Neuronal stem cell (in vitro differentiated cells): ENCODE measurements around the gene FBXW9.

Experiments
- DNase-seq: peaks from one replicate; pipeline ENCODE4 v3.0.0-alpha.2; 2013; ENCODE audit warnings: low spot score
- H2AFZ ChIP-seq: one replicate; pipeline ENCODE4 v1.6.1; 2013; ENCODE audit warnings: mild to moderate bottlenecking, low read length, inconsistent platforms
- H2AK5ac ChIP-seq: 2 replicates; pipeline ENCODE4 v1.6.1; 2013; ENCODE audit warnings: low read depth, mild to moderate bottlenecking, inconsistent platforms, low read length, moderate library complexity, mixed read lengths
- H2BK120ac ChIP-seq: 2 replicates; pipeline ENCODE4 v1.6.1; 2013; ENCODE audit warnings: low read depth, mild to moderate bottlenecking, inconsistent platforms, low read length, moderate library complexity, mixed read lengths
- H2BK12ac ChIP-seq: one replicate; pipeline ENCODE4 v1.6.1; 2013; ENCODE audit warnings: low read length, inconsistent platforms
- H2BK15ac ChIP-seq: 2 replicates; pipeline ENCODE4 v1.6.1; 2013; ENCODE audit warnings: mild to moderate bottlenecking, low read length, inconsistent platforms, mixed read lengths
- H2BK5ac ChIP-seq: one replicate; pipeline ENCODE4 v1.6.1; 2013; ENCODE audit warnings: inconsistent platforms, mild to moderate bottlenecking, low read length, moderate library complexity
- H3K14ac ChIP-seq: one replicate; pipeline ENCODE4 v1.6.1; 2013; ENCODE audit warnings: low read length, inconsistent platforms
- H3K18ac ChIP-seq: 2 replicates; pipeline ENCODE4 v1.6.1; 2013; ENCODE audit warnings: low read length, inconsistent platforms
- H3K23ac ChIP-seq: 2 replicates; pipeline ENCODE4 v1.6.1; 2013; ENCODE audit warnings: low read depth, mild to moderate bottlenecking, mixed read lengths, low read length, inconsistent platforms; ENCODE audit not compliant: poor library complexity
- H3K27ac ChIP-seq: replicated peaks from 3 replicates; pipeline ENCODE4 v1.5.1; 2013; ENCODE audit warnings: low read length, inconsistent platforms
- H3K27me3 ChIP-seq, 3 experiments: 2 replicates each; pipeline ENCODE4 v1.6.1; 2013; ENCODE audit warnings: low read length in 3 of 3, mild to moderate bottlenecking in 2 of 3, inconsistent platforms in 1 of 3, low read depth in 1 of 3, mixed read lengths in 1 of 3, moderate library complexity in 1 of 3; ENCODE audit not compliant: control insufficient read depth in 3 of 3, insufficient read depth in 3 of 3
- H3K36me3 ChIP-seq, 2 donors: replicated peaks in 1 of 2; 2 replicates each; pipeline ENCODE4 v1.6.1; 2013; ENCODE audit warnings: low read length in 2 of 2; ENCODE audit not compliant: control insufficient read depth in 2 of 2, insufficient read depth in 2 of 2
- H3K4ac ChIP-seq: 2 replicates; pipeline ENCODE4 v1.6.1; 2013; ENCODE audit warnings: inconsistent platforms, mild to moderate bottlenecking, low read length, moderate library complexity
- H3K4me1 ChIP-seq, 2 donors: 1 replicate in 1 of 2; 2 replicates in 1 of 2; pipeline ENCODE4 v1.6.1; 2013; ENCODE audit warnings: low read length in 2 of 2, low read depth in 1 of 2; ENCODE audit not compliant: control insufficient read depth in 2 of 2, insufficient read depth in 1 of 2
- H3K4me2 ChIP-seq: one replicate; pipeline ENCODE4 v1.6.1; 2013; ENCODE audit warnings: mild to moderate bottlenecking, low read length, inconsistent platforms; ENCODE audit not compliant: insufficient read depth, poor library complexity, severe bottlenecking
- H3K4me3 ChIP-seq, 2 donors: 2 replicates each; pipeline ENCODE4 v1.5.1; 2013; ENCODE audit warnings: low read length in 2 of 2, mild to moderate bottlenecking in 2 of 2, inconsistent platforms in 1 of 2, moderate library complexity in 1 of 2
- H3K79me1 ChIP-seq: one replicate; pipeline ENCODE4 v1.6.1; 2013; ENCODE audit warnings: low read depth, mild to moderate bottlenecking, inconsistent platforms, low read length, moderate library complexity
- H3K9ac ChIP-seq: one replicate; pipeline ENCODE4 v1.6.1; 2013; ENCODE audit warnings: mild to moderate bottlenecking, low read depth, low read length, inconsistent platforms; ENCODE audit not compliant: poor library complexity
- H3K9me3 ChIP-seq, 2 donors: replicated peaks in 1 of 2; 2 replicates each; pipeline versions ENCODE3 to v1.6.1; 2013; ENCODE audit warnings: low read length in 2 of 2, mild to moderate bottlenecking in 2 of 2, inconsistent platforms in 1 of 2, low read depth in 1 of 2, mixed read lengths in 1 of 2, moderate library complexity in 1 of 2; ENCODE audit not compliant: control insufficient read depth in 2 of 2, insufficient read depth in 1 of 2
- H4K8ac ChIP-seq: one replicate; pipeline ENCODE4 v1.6.1; 2013; ENCODE audit warnings: low read depth, mild to moderate bottlenecking, inconsistent platforms, low read length, moderate library complexity
- H4K91ac ChIP-seq: one replicate; pipeline ENCODE4 v1.6.1; 2013; ENCODE audit warnings: low read length, low read depth, mild to moderate bottlenecking, inconsistent platforms; ENCODE audit not compliant: poor library complexity
- WGBS, 2 donors: extraction: QIAGEN DNeasy Blood & Tissue Kit; methylation state at CpG; one replicate each; pipeline ENCODE4 v1.1.7; 2013; ENCODE audit warnings: missing lambda C conversion rate in 2 of 2, mixed read lengths in 1 of 2; ENCODE audit not compliant: insufficient read length in 2 of 2, insufficient replicate concordance in 1 of 2; ENCODE audit errors: extremely low coverage in 2 of 2; 5-methylcytosine and 5-hydroxymethylcytosine counted together

Gene FBXW9

GRCh38 chr19:12695514-12695913, 917 bp downstream of the FBXW9 start:
- Histone ChIP-seq H4K91ac (no peak overlapping the region), H3K4ac (no peak overlapping the region), H3K23ac (no peak overlapping the region), H3K27ac (no peak overlapping the region), H2AK5ac (no peak overlapping the region), H3K14ac (no peak overlapping the region), H3K36me3 (peaks cover 15 to 25% of the 10 kb centered on the region in 2 donors), H3K4me1 (peaks cover 3% of the 10 kb centered on the region in 2 donors), H3K4me2 (peak overlapping the region; percentile 98), H4K8ac (no peak overlapping the region), H3K9ac (peak overlapping the region; percentile 39), H2BK15ac (no peak overlapping the region), H3K18ac (no peak overlapping the region), H2BK5ac (no peak overlapping the region), H2AFZ (peak overlapping the region; percentile 97), H3K79me1 (peaks cover 2% of the 10 kb centered on the region), H3K27me3 (no peaks in the 10 kb centered on the region), H3K4me3 (peak overlapping the region in 1 of 2 donors; percentile 99), H2BK120ac (no peak overlapping the region), H2BK12ac (no peak overlapping the region), H3K9me3 (no peaks in the 10 kb centered on the region)
- no peak for DNase-seq
- no CpG with 5 or more reads among the region's 1 CpG for WGBS, 2 donors

GRCh38 chr19:12695096-12695495, 1.3 kb downstream of the FBXW9 start:
- Histone ChIP-seq H3K27me3 (no peaks in the 10 kb centered on the region), H3K4me3 (peak overlapping the region in 1 of 2 donors; percentile 99), H3K27ac (no peak overlapping the region), H3K23ac (no peak overlapping the region), H3K14ac (no peak overlapping the region), H3K79me1 (peaks cover 2% of the 10 kb centered on the region), H2BK120ac (no peak overlapping the region), H2AFZ (no peak overlapping the region), H4K8ac (no peak overlapping the region), H2BK5ac (no peak overlapping the region), H3K36me3 (peaks cover 13 to 21% of the 10 kb centered on the region in 2 donors), H2AK5ac (no peak overlapping the region), H2BK15ac (no peak overlapping the region), H2BK12ac (no peak overlapping the region), H3K9me3 (no peaks in the 10 kb centered on the region), H3K18ac (no peak overlapping the region), H4K91ac (no peak overlapping the region), H3K4ac (no peak overlapping the region), H3K9ac (no peak overlapping the region), H3K4me1 (peaks cover 3% of the 10 kb centered on the region in 2 donors), H3K4me2 (no peak overlapping the region)
- DNase-seq: no peak
- no CpG with 5 or more reads among the region's 2 CpGs for whole genome bisulfite sequencing, 2 donors

DNA sequence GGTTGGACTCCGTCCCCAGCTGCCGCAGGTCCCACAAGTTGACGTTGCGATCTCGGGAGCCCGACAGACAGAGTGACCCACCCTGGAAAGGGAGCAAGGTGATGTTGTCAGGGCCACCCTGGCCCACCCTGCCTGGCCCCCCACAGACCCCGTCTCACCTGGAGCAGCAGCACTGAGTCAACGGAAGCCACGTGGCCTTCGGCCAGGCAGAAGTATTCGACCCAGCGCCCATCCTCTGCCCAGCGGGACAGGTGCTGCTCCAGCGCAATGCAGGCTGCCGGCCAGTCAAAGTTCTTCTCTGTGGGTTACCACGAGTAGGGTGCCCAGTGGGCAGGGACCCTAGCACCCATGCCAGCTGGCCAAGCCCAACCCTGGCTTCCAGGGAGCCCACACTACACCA, 1.8 kb downstream of the FBXW9 start:
- no peak overlapping the region for H3K4me2 ChIP-seq
- H3K18ac ChIP-seq: no peak overlapping the region
- H3K4me3 ChIP-seq: peak overlapping the region; percentile 23 to 99
- no peak overlapping the region for H2BK5ac ChIP-seq
- H3K27ac ChIP-seq: no peak overlapping the region
- H2BK12ac ChIP-seq: no peak overlapping the region
- no peak overlapping the region for H3K14ac ChIP-seq
- WGBS, 2 donors: no CpG with 5 or more reads among the region's 16 CpGs
- H4K8ac ChIP-seq: no peak overlapping the region
- no peaks in the 10 kb centered on the region for H3K9me3 ChIP-seq
- no peak for DNase-seq
- H2BK15ac ChIP-seq: no peak overlapping the region
- no peak overlapping the region for H2AK5ac ChIP-seq
- no peak overlapping the region for H4K91ac ChIP-seq
- H3K4me1 ChIP-seq: peaks cover 3% of the 10 kb centered on the region in 2 donors
- H3K36me3 ChIP-seq: peaks cover 9 to 20% of the 10 kb centered on the region in 2 donors
- peaks cover 4% of the 10 kb centered on the region for H3K79me1 ChIP-seq
- H2BK120ac ChIP-seq: no peak overlapping the region
- H3K27me3 ChIP-seq: no peaks in the 10 kb centered on the region
- H3K23ac ChIP-seq: peak overlapping the region; percentile 5
- no peak overlapping the region for H3K9ac ChIP-seq
- H2AFZ ChIP-seq: no peak overlapping the region
- H3K4ac ChIP-seq: no peak overlapping the region

- Histone ChIP-seq H2BK120ac (no peak overlapping the region), H2AK5ac (no peak overlapping the region), H2BK12ac (no peak overlapping the region), H3K4me1 (peaks cover 3% of the 10 kb centered on the region in 2 donors), H3K4ac (no peak overlapping the region), H3K23ac (no peak overlapping the region), H2BK5ac (no peak overlapping the region), H3K79me1 (peaks cover 4% of the 10 kb centered on the region), H4K8ac (no peak overlapping the region), H2BK15ac (no peak overlapping the region), H3K9me3 (no peaks in the 10 kb centered on the region), H2AFZ (no peak overlapping the region), H3K36me3 (peaks cover 4 to 5% of the 10 kb centered on the region in 2 donors), H3K27ac (no peak overlapping the region), H4K91ac (no peak overlapping the region), H3K4me3 (no peak overlapping the region), H3K27me3 (no peaks in the 10 kb centered on the region), H3K14ac (no peak overlapping the region), H3K9ac (no peak overlapping the region), H3K18ac (no peak overlapping the region), H3K4me2 (no peak overlapping the region)
- no CpG with 5 or more reads among the region's 5 CpGs for WGBS, 2 donors
- DNase-seq: no peak
Observed at GRCh38 chr19:12692960-12693359, 3.5 kb downstream of the FBXW9 start.
